HepG2 (cell line): Measurements from ENCODE around the gene GOLGA8A. TPM values are rescaled to one million over a fixed set of nuclear protein-coding genes. Genes with fewer than 3 reads are reported as not detected.

ENCODE experiments used
- ATAC-seq: fragments of 200-7000 bp; cut with Tn5 transposase; 3 replicates; pipeline ENCODE4 v1.9.1; 2020; ENCODE audit warnings: mild to moderate bottlenecking, moderate library complexity
- BruUV-seq: library from RNA; stranded (reverse); fragments of 400-500 nt; replicated peaks from 2 replicates; lab custom pipeline; 2021; lab: Mats Ljungman, UMichigan
- CTCF ChIA-PET: fragments of 300-600 bp; formaldehyde crosslinking; extraction: SDS; loops from one replicate; lab custom pipeline; 2021; ENCODE audit warnings: low total read pairs, inconsistent platforms, low intra/inter-chr PET ratio; lab: Yijun Ruan, JAX
- POLR2A ChIA-PET: fragments of 350-600 bp; sonication (Branson Sonifier 250); formaldehyde crosslinking; loops from one replicate; lab custom pipeline; 2020; ENCODE audit warnings: antibody characterized with exemption, inconsistent platforms; lab: Yijun Ruan, JAX
- DNase-seq: peaks from one replicate; pipeline ENCODE4 v3.0.0-alpha.2; 2015; ENCODE audit warnings: low spot score
- FAIRE-seq: peaks from 3 replicates; lab custom pipeline; 2011; peaks lifted over from hg19 to GRCh38; lab: Jason Lieb, UNC
- H2AFZ ChIP-seq: one replicate; pipeline ENCODE4 v1.6.1; 2011; ENCODE audit warnings: low read length, inconsistent platforms
- H3K27ac ChIP-seq: fragments of 300-600 bp; 3 replicates; pipeline ENCODE4 v1.8.0; 2011; ENCODE audit warnings: mixed run types, mild to moderate bottlenecking, mixed read lengths, low read length, inconsistent platforms; ENCODE audit not compliant: insufficient read depth; ENCODE audit errors: extremely low read length
- H3K27me3 ChIP-seq, 2 experiments: fragments of 200-600 bp in 1 of 2; 2 replicates in 1 of 2; 3 replicates in 1 of 2; pipeline versions ENCODE4 v1.6.0 to v1.8.0; 2011; ENCODE audit warnings: low read length in 2 of 2, mild to moderate bottlenecking in 2 of 2, moderate library complexity in 2 of 2, inconsistent platforms in 1 of 2; ENCODE audit not compliant: insufficient read depth in 2 of 2, control insufficient read depth in 1 of 2
- H3K36me3 ChIP-seq, 2 experiments: fragments of 200-600 bp in 1 of 2; replicated peaks in 1 of 2; 2 replicates in 1 of 2; 3 replicates in 1 of 2; pipeline versions ENCODE4 v1.5.1 to v1.8.0; 2011; ENCODE audit warnings: low read length in 2 of 2, inconsistent platforms in 1 of 2; ENCODE audit not compliant: insufficient read depth in 2 of 2, control insufficient read depth in 1 of 2
- H3K4me1 ChIP-seq: 2 replicates; pipeline ENCODE4 v1.5.1; 2012; ENCODE audit warnings: low read length, inconsistent platforms; ENCODE audit not compliant: insufficient read depth
- H3K4me2 ChIP-seq: 2 replicates; pipeline ENCODE4 v1.6.0; 2011; ENCODE audit warnings: low read depth, low read length, inconsistent platforms
- H3K4me3 ChIP-seq, 3 experiments: fragments of 200-600 bp in 1 of 3; sonication (generic), shearing (Covaris generic) in 1 of 3; replicated peaks in 1 of 3; 2 replicates each; pipeline ENCODE4 v1.5.1; 2011 to 2016; ENCODE audit warnings: low read length in 3 of 3, inconsistent platforms in 2 of 3, low read depth in 2 of 3, mild to moderate bottlenecking in 2 of 3, control low read depth in 1 of 3, mixed read lengths in 1 of 3; ENCODE audit not compliant: insufficient read depth in 1 of 3
- H3K79me2 ChIP-seq: one replicate; pipeline ENCODE4 v1.6.1; 2011; ENCODE audit warnings: low read length, inconsistent platforms; ENCODE audit not compliant: insufficient read depth
- H3K9ac ChIP-seq: 2 replicates; pipeline ENCODE4 v1.6.0; 2011; ENCODE audit warnings: mild to moderate bottlenecking, low read depth, low read length, inconsistent platforms; ENCODE audit not compliant: insufficient read depth
- H3K9me3 ChIP-seq: 2 replicates; pipeline ENCODE4 v1.5.1; 2012; ENCODE audit warnings: mild to moderate bottlenecking, low read length
- H4K20me1 ChIP-seq: 2 replicates; pipeline ENCODE4 v1.6.0; 2011; ENCODE audit warnings: inconsistent platforms, mild to moderate bottlenecking, low read length, moderate library complexity; ENCODE audit not compliant: insufficient read depth
- FOXA3 ChIP-seq: IDR thresholded peaks from 2 replicates; pipeline ENCODE4 v1.6.1; 2016; ENCODE audit warnings: missing genetic modification reagents, missing compliant biosample characterization
- FOXM1 ChIP-seq: sonication (generic); formaldehyde crosslinking; IDR thresholded peaks from 2 replicates; pipeline ENCODE4 v1.5.0; 2020; ENCODE audit warnings: missing genetic modification reagents
- GLI4 ChIP-seq: sonication (generic); formaldehyde crosslinking; IDR thresholded peaks from 2 replicates; pipeline ENCODE4 v1.5.1; 2020; ENCODE audit warnings: missing genetic modification reagents, mild to moderate bottlenecking, moderate library complexity, borderline replicate concordance
- HCFC1 ChIP-seq: fragments of 150-350 bp; IDR thresholded peaks from 2 replicates; pipeline ENCODE4 v1.6.1; 2014; ENCODE audit warnings: low read depth, low read length
- PLRG1 ChIP-seq: fragments of 450-650 bp; conservative IDR thresholded peaks from 2 replicates; pipeline ENCODE4 v1.6.1; 2016
- RORA ChIP-seq: sonication (generic); formaldehyde crosslinking; IDR thresholded peaks from 2 replicates; pipeline ENCODE4 v1.5.0; 2020; ENCODE audit warnings: mild to moderate bottlenecking, missing genetic modification reagents, moderate library complexity
- ZC3H4 ChIP-seq: sonication (generic); formaldehyde crosslinking; IDR thresholded peaks from 2 replicates; pipeline ENCODE4 v1.4.0; 2020; ENCODE audit warnings: missing genetic modification reagents, borderline replicate concordance
- ZNF207 ChIP-seq: fragments of 450-650 bp; IDR thresholded peaks from 2 replicates; pipeline ENCODE4 v1.6.1; 2016; ENCODE audit warnings: antibody characterized with exemption, borderline replicate concordance
- ZNF24 ChIP-seq: fragments of 450-650 bp; IDR thresholded peaks from 2 replicates; pipeline ENCODE4 v1.6.1; 2017; ENCODE audit warnings: antibody characterized with exemption, mild to moderate bottlenecking
- ZNF510 ChIP-seq: sonication (generic); formaldehyde crosslinking; IDR thresholded peaks from 2 replicates; pipeline ENCODE4 v1.4.0; 2020; ENCODE audit warnings: low read depth, mild to moderate bottlenecking, missing genetic modification reagents
- WGBS: methylation state at CpG from one replicate; pipeline ENCODE4 v1.1.6; 2017; ENCODE audit warnings: low lambda C conversion rate; 5-methylcytosine and 5-hydroxymethylcytosine counted together
- in situ Hi-C: cut with HindIII; loops from 2 replicates; pipeline ENCODE4 v1.10.0; 2017; ENCODE audit warnings: low pct_unique_long_range_greater_than_20kb; ENCODE audit not compliant: extremely low pct_ligation_motif_present
- intact Hi-C: fragments of 100-400 bp; cut with micrococcal nuclease; formaldehyde crosslinking; loops from one replicate; pipeline ENCODE4 v1.10.0; 2022; ENCODE audit not compliant: unreplicated experiment
- polyA plus RNA-seq, 8 experiments: library from polyadenylated mRNA; depleted of rRNA in 3 of 8; stranded (reverse) in 7 of 8; unstranded in 1 of 8; fragments of >200 nt; fragmentation: Illumina TruSeq in 4 of 8; extraction: Trizol in 4 of 8; gene quantifications; 2 replicates each; pipeline versions ENCODE4 v1.2.1 to v1.2.3, GENCODE V29; 2011 to 2016; ENCODE audit warnings: low read depth in 4 of 8, missing spikeins in 1 of 8, mixed read lengths in 1 of 8; ENCODE audit not compliant: insufficient read depth in 1 of 8
- total RNA-seq, 5 experiments: library from RNA; depleted of rRNA; stranded (reverse); fragments of >200 nt; fragmentation: Illumina TruSeq; extraction: Trizol; gene quantifications; 2 replicates each; pipeline ENCODE4 v1.2.3, GENCODE V29; 2016; ENCODE audit warnings: low read depth in 1 of 5

The GOLGA8A gene
- total and polyA plus RNA-seq, 2 of the 13 experiments (the other 11 are each of a cell fraction or from before 2014, with no cell fraction given), result 17.1 to 43.7 TPM

DNA sequence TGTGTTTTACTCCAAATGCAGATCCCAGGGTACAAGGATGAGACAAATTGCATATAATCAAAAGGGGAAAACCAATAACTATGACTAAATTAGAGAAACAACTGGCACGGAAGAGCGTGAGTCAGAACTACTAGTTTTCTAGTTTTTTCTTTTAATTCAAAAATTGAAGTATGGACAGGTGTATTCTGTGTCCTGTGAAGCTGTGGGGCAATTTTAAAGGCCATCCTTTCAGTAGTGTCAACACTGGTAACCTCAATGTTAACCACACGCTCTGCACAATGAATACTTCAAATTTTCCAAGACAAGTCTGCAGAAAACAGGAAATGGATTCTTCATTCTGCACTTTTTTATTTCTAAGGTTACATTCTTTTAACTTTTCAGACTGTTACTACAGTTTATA is 32.5 kb upstream of the GOLGA8A start:
- no peaks in the 10 kb centered on the region for H3K9me3 ChIP-seq
- 72% methylated on average over 3 of the region's 3 CpGs for WGBS
- no peak for ATAC-seq
- FAIRE-seq, result peak; percentile 43
- peaks cover 18% of the 10 kb centered on the region for H3K4me1 ChIP-seq
- H3K36me3 ChIP-seq, result no peaks in the 10 kb centered on the region
- CTCF ChIA-PET, result no interaction called here
- H3K4me2 ChIP-seq, result no peak overlapping the region
- H3K27ac ChIP-seq, result no peak overlapping the region
- in situ Hi-C loops (no loop called here), intact Hi-C loops (no loop called here)
- H2AFZ ChIP-seq, result no peak overlapping the region
- no peak overlapping the region for H3K9ac ChIP-seq
- TF ChIP-seq FOXM1, result no peak
- H3K27me3 ChIP-seq, result peaks cover 0 to 1% of the 10 kb centered on the region in 2 experiments; a peak in 1 of 5 replicates
- H4K20me1 ChIP-seq, result no peaks in the 10 kb centered on the region
- no TSS peak for BruUV-seq
- no peak overlapping the region for H3K4me3 ChIP-seq
- no peak for DNase-seq
- H3K79me2 ChIP-seq, result no peaks in the 10 kb centered on the region
- POLR2A ChIA-PET, result no interaction called here

DNA sequence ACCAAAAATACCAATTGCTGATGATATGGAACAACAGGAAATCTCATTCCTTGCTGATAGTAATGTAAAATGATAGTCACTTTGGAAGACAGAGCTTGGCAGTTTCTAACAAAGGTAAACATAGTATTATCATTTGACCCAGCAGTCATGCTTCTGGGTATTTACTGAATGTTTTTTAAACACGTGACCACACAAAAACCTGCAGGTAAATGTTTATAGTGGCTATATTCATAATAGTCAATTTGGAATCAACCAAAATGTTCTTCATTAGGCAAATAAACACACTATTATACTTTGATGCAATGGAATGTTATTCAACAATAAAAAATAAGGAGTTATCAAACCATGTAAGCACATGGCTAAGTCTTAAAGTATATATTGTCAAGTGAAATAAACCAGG is 24.1 kb upstream of the GOLGA8A start:
- BruUV-seq, result no TSS peak
- Histone ChIP-seq H3K27me3 (no peaks in the 10 kb centered on the region), H3K27ac (no peak overlapping the region), H3K79me2 (no peaks in the 10 kb centered on the region), H3K9me3 (no peaks in the 10 kb centered on the region), H3K4me3 (no peak overlapping the region), H3K4me1 (peaks cover 10% of the 10 kb centered on the region; the same call in 1 of the 2 replicates), H2AFZ (no peak overlapping the region), H3K4me2 (no peak overlapping the region), H3K9ac (no peak overlapping the region), H3K36me3 (no peaks in the 10 kb centered on the region), H4K20me1 (no peaks in the 10 kb centered on the region)
- DNase-seq (no peak), FAIRE-seq (no peak), ATAC-seq (no peak)
- 10% methylated on average over 1 of the region's 1 CpG for WGBS
- intact Hi-C loops, result no loop called here
- TF ChIP-seq ZNF207 (no peak), PLRG1 (no peak), ZC3H4 (CRISPR knock-in tag) (no peak), FOXA3 (no peak), RORA (no peak), HCFC1 (no peak), ZNF510 (CRISPR knock-in tag) (no peak), ZNF24 (no peak), GLI4 (CRISPR knock-in tag) (no peak)
- ChIA-PET CTCF (no interaction called here), POLR2A (no interaction called here)
- in situ Hi-C loops, result no loop called here
